IMR-90 (cell line): ENCODE data around the gene PF4V1. TPM values are rescaled to one million over a fixed set of nuclear protein-coding genes. Genes with fewer than 3 reads are reported as not detected.

Experiments used
- ATAC-seq: fragments of 200-7000 bp; cut with Tn5 transposase; 2 replicates; pipeline ENCODE4 v1.9.1; 2020; ENCODE audit warnings: low read depth, mild to moderate bottlenecking, moderate library complexity
- BruUV-seq: library from RNA; stranded (reverse); fragments of 400-500 nt; replicated peaks from 2 replicates; lab custom pipeline; 2021; lab: Mats Ljungman, UMichigan
- CTCF ChIA-PET: fragments of 300-600 bp; formaldehyde crosslinking; extraction: SDS; loops from one replicate; lab custom pipeline; 2021; ENCODE audit warnings: antibody characterized with exemption; lab: Yijun Ruan, JAX
- POLR2A ChIA-PET: fragments of 300-600 bp; sonication (Branson Sonifier 250); formaldehyde crosslinking; loops from one replicate; lab custom pipeline; 2022; ENCODE audit warnings: antibody characterized with exemption; ENCODE audit not compliant: unreplicated experiment; lab: Charles Lee
- DNase-seq: peaks from one replicate; pipeline ENCODE4 v3.0.0; 2013
- H2AFZ ChIP-seq: replicated peaks from 2 replicates; pipeline ENCODE3; 2013; ENCODE audit warnings: low read length, mild to moderate bottlenecking; ENCODE audit not compliant: poor library complexity
- H2AK5ac ChIP-seq: 2 replicates; pipeline ENCODE4 v1.6.1; 2013; ENCODE audit warnings: low read depth, low read length, inconsistent platforms
- H2AK9ac ChIP-seq: replicated peaks from 2 replicates; pipeline ENCODE3; 2013; ENCODE audit warnings: mild to moderate bottlenecking, low read depth, low read length, moderate library complexity; ENCODE audit not compliant: poor library complexity
- H2BK120ac ChIP-seq: 2 replicates; pipeline ENCODE4 v1.6.1; 2013; ENCODE audit warnings: low read depth, low read length, inconsistent platforms
- H2BK15ac ChIP-seq: 3 replicates; pipeline ENCODE4 v1.6.1; 2013; ENCODE audit warnings: low read depth, low read length, inconsistent platforms
- H2BK20ac ChIP-seq: 2 replicates; pipeline ENCODE4 v1.6.1; 2013; ENCODE audit warnings: low read depth, mild to moderate bottlenecking, inconsistent platforms, low read length, moderate library complexity
- H2BK5ac ChIP-seq: 2 replicates; pipeline ENCODE4 v1.6.1; 2013; ENCODE audit warnings: mild to moderate bottlenecking, low read depth, low read length, inconsistent platforms; ENCODE audit not compliant: poor library complexity, severe bottlenecking
- H3K14ac ChIP-seq: replicated peaks from 2 replicates; pipeline ENCODE4 v1.6.1; 2013; ENCODE audit warnings: low read depth, low read length, inconsistent platforms
- H3K18ac ChIP-seq: 2 replicates; pipeline ENCODE4 v1.6.1; 2013; ENCODE audit warnings: low read depth, low read length, control low read depth
- H3K23ac ChIP-seq: 2 replicates; pipeline ENCODE4 v1.6.1; 2013; ENCODE audit warnings: low read depth, low read length, inconsistent platforms
- H3K27ac ChIP-seq: 2 replicates; pipeline ENCODE4 v1.5.1; 2013; ENCODE audit warnings: mild to moderate bottlenecking, control low read depth, low read length; ENCODE audit not compliant: insufficient read depth
- H3K27me3 ChIP-seq: 2 replicates; pipeline ENCODE4 v1.6.1; 2013; ENCODE audit warnings: low read length; ENCODE audit not compliant: control insufficient read depth, insufficient read depth
- H3K36me3 ChIP-seq: 2 replicates; pipeline ENCODE4 v1.6.1; 2013; ENCODE audit warnings: low read length, mixed read lengths; ENCODE audit not compliant: control insufficient read depth, insufficient read depth
- H3K4ac ChIP-seq: 2 replicates; pipeline ENCODE4 v1.6.1; 2013; ENCODE audit warnings: low read depth, low read length, inconsistent platforms
- H3K4me1 ChIP-seq: 2 replicates; pipeline ENCODE4 v1.6.1; 2013; ENCODE audit warnings: low read length, mixed read lengths; ENCODE audit not compliant: control insufficient read depth, insufficient read depth
- H3K4me2 ChIP-seq: 2 replicates; pipeline ENCODE4 v1.6.1; 2013; ENCODE audit warnings: low read depth, mild to moderate bottlenecking, control low read depth, low read length, moderate library complexity
- H3K4me3 ChIP-seq: 2 replicates; pipeline ENCODE4 v1.5.1; 2013; ENCODE audit warnings: low read depth, mild to moderate bottlenecking, control low read depth, low read length, moderate library complexity; ENCODE audit not compliant: insufficient read depth
- H3K56ac ChIP-seq: 2 replicates; pipeline ENCODE4 v1.6.1; 2013; ENCODE audit warnings: low read length, inconsistent platforms; ENCODE audit not compliant: insufficient read depth; ENCODE audit errors: extremely low read depth
- H3K79me1 ChIP-seq, 2 experiments: 2 replicates each; pipeline ENCODE4 v1.6.1; 2013; ENCODE audit warnings: low read length in 2 of 2, inconsistent platforms in 1 of 2, low read depth in 1 of 2
- H3K9ac ChIP-seq: 2 replicates; pipeline ENCODE4 v1.6.1; 2013; ENCODE audit warnings: low read depth, low read length, control low read depth
- H3K9me1 ChIP-seq: 2 replicates; pipeline ENCODE4 v1.6.1; 2013; ENCODE audit warnings: low read length, inconsistent platforms; ENCODE audit not compliant: insufficient read depth
- H3K9me3 ChIP-seq: 2 replicates; pipeline ENCODE4 v1.6.1; 2013; ENCODE audit warnings: low read length; ENCODE audit not compliant: control insufficient read depth, insufficient read depth
- H4K20me1 ChIP-seq: 2 replicates; pipeline ENCODE4 v1.6.1; 2013; ENCODE audit warnings: low read length, inconsistent platforms; ENCODE audit not compliant: insufficient read depth
- H4K5ac ChIP-seq: 2 replicates; pipeline ENCODE4 v1.6.1; 2013; ENCODE audit warnings: mild to moderate bottlenecking, low read depth, low read length, control low read depth
- H4K8ac ChIP-seq, 2 experiments: 2 replicates each; pipeline ENCODE4 v1.6.1; 2013; ENCODE audit warnings: low read depth in 2 of 2, low read length in 2 of 2, control low read depth in 1 of 2, inconsistent platforms in 1 of 2
- H4K91ac ChIP-seq: 2 replicates; pipeline ENCODE4 v1.6.1; 2013; ENCODE audit warnings: low read depth, low read length, inconsistent platforms; ENCODE audit not compliant: insufficient read depth
- BHLHE40 ChIP-seq: fragments of 150-350 bp; IDR thresholded peaks from 2 replicates; pipeline ENCODE4 v1.6.1; 2016; ENCODE audit warnings: mild to moderate bottlenecking, low read depth, low read length
- CEBPB ChIP-seq: IDR thresholded peaks from 2 replicates; pipeline ENCODE4 v1.6.1; 2012; ENCODE audit warnings: low read depth, low read length, improper control_type of control experiment
- CHD1 ChIP-seq: IDR thresholded peaks from 2 replicates; pipeline ENCODE4 v1.6.1; 2012; ENCODE audit warnings: low read depth, low read length, improper control_type of control experiment
- CTCF ChIP-seq: conservative IDR thresholded peaks from 2 replicates; pipeline ENCODE4 v1.5.1; 2012; ENCODE audit warnings: mild to moderate bottlenecking, low read depth, low read length, improper control_type of control experiment
- ELK1 ChIP-seq: fragments of 150-350 bp; IDR thresholded peaks from 2 replicates; pipeline ENCODE4 v1.6.1; 2016; ENCODE audit warnings: low read depth, mild to moderate bottlenecking, low read length, moderate library complexity, borderline replicate concordance
- FOS ChIP-seq: fragments of 150-350 bp; IDR thresholded peaks from 2 replicates; pipeline ENCODE4 v1.6.1; 2016; ENCODE audit warnings: low read depth, low read length
- MAFK ChIP-seq: IDR thresholded peaks from 2 replicates; pipeline ENCODE4 v1.6.1; 2012; ENCODE audit warnings: low read depth, low read length, improper control_type of control experiment
- MAZ ChIP-seq: IDR thresholded peaks from 2 replicates; pipeline ENCODE4 v1.6.1; 2012; ENCODE audit warnings: low read depth, mild to moderate bottlenecking, low read length, improper control_type of control experiment, moderate library complexity, borderline replicate concordance
- MXI1 ChIP-seq: IDR thresholded peaks from 2 replicates; pipeline ENCODE4 v1.6.1; 2012; ENCODE audit warnings: low read depth, mild to moderate bottlenecking, low read length, moderate library complexity, borderline replicate concordance
- NFE2L2 ChIP-seq: fragments of 150-350 bp; IDR thresholded peaks from 2 replicates; pipeline ENCODE4 v1.6.1; 2016; ENCODE audit warnings: low read depth, mild to moderate bottlenecking, low read length
- RAD21 ChIP-seq: IDR thresholded peaks from 2 replicates; pipeline ENCODE4 v1.6.1; 2012; ENCODE audit warnings: low read length, improper control_type of control experiment
- RFX5 ChIP-seq: IDR thresholded peaks from 2 replicates; pipeline ENCODE4 v1.8.0; 2012; ENCODE audit warnings: low read depth, mild to moderate bottlenecking, low read length, moderate library complexity
- USF2 ChIP-seq: fragments of 150-350 bp; IDR thresholded peaks from 2 replicates; pipeline ENCODE4 v1.6.1; 2017; ENCODE audit warnings: mild to moderate bottlenecking, antibody characterized with exemption, low read length, low read depth
- WGBS, 2 experiments: methylation state at CpG; one replicate each; pipeline versions ENCODE4 v1.1.5 to v1.1.7; 2013; ENCODE audit warnings: missing lambda C conversion rate in 2 of 2; ENCODE audit not compliant: insufficient read length in 1 of 2; ENCODE audit errors: extremely low coverage in 2 of 2; 5-methylcytosine and 5-hydroxymethylcytosine counted together
- dilution Hi-C: fragments of 300-500 bp; cut with HindIII; formaldehyde crosslinking; loops from one replicate; pipeline ENCODE4 v1.14.3; 2018; ENCODE audit warnings: low sequenced_read_pairs; ENCODE audit not compliant: unreplicated experiment
- in situ Hi-C: fragments of 300-500 bp; cut with MboI; formaldehyde crosslinking; loops from 3 replicates; pipeline ENCODE4 v1.14.3; 2019; ENCODE audit warnings: low sequenced_read_pairs, inconsistent platforms, mixed read lengths
- intact Hi-C: fragments of 100-400 bp; cut with micrococcal nuclease; formaldehyde crosslinking; loops from 2 replicates; pipeline ENCODE4 v1.10.0; 2022
- polyA plus RNA-seq, 3 experiments: library from polyadenylated mRNA; depleted of rRNA; stranded (reverse); fragments of >200 nt; gene quantifications; 2 replicates each; pipeline ENCODE4 v1.2.3, GENCODE V29; 2012; ENCODE audit warnings: low replicate concordance in 1 of 3
- total RNA-seq: library from RNA; depleted of rRNA; stranded (reverse); fragments of >200 nt; gene quantifications from 2 replicates; pipeline ENCODE4 v1.2.3, GENCODE V29; 2012

The PF4V1 gene
- total and polyA plus RNA-seq, 2 of the 4 experiments (the other 2 are of a cell fraction): not detected

GRCh38 chr4:73822389-73822788 is 30.7 kb upstream of the PF4V1 start:
- H2AFZ ChIP-seq: no peak overlapping the region
- no peak for DNase-seq

More at GRCh38 chr4:73822389-73822788, 30.7 kb upstream of the PF4V1 start:
- POLR2A ChIA-PET: no interaction called here
- H2BK15ac ChIP-seq: no peak overlapping the region
- CTCF ChIA-PET: no interaction called here
- no peak overlapping the region for H2BK120ac ChIP-seq
- no peak overlapping the region for H4K91ac ChIP-seq
- H4K20me1 ChIP-seq: no peaks in the 10 kb centered on the region
- H3K4me3 ChIP-seq: no peak overlapping the region
- no peak overlapping the region for H2AK5ac ChIP-seq
- no peaks in the 10 kb centered on the region for H3K79me1 ChIP-seq
- H3K14ac ChIP-seq: no peak overlapping the region
- no peaks in the 10 kb centered on the region for H3K4me1 ChIP-seq
- no peak overlapping the region for H2AK9ac ChIP-seq
- no peak overlapping the region for H3K56ac ChIP-seq
- peaks cover 1% of the 10 kb centered on the region; the same call in 1 of the 2 replicates for H3K9me3 ChIP-seq
- dilution Hi-C loops: no loop called here
- H3K9me1 ChIP-seq: no peaks in the 10 kb centered on the region
- no peak overlapping the region for H4K5ac ChIP-seq
- H3K36me3 ChIP-seq: no peaks in the 10 kb centered on the region
- no peak overlapping the region for H4K8ac ChIP-seq
- no peak for ATAC-seq
- H3K18ac ChIP-seq: no peak overlapping the region
- no TSS peak for BruUV-seq
- H3K4ac ChIP-seq: no peak overlapping the region
- no peak overlapping the region for H3K23ac ChIP-seq
- no CpG with 5 or more reads among the region's 3 CpGs for WGBS, 2 experiments
- no peak overlapping the region for H2BK5ac ChIP-seq
- no peak overlapping the region for H2BK20ac ChIP-seq
- intact Hi-C loops: no loop called here
- H3K4me2 ChIP-seq: no peak overlapping the region
- in situ Hi-C loops: no loop called here
- H3K9ac ChIP-seq: no peak overlapping the region
- no peak for TF ChIP-seq CHD1
- no peak for TF ChIP-seq CTCF
- no peak for TF ChIP-seq RFX5
- TF ChIP-seq ELK1: no peak
- TF ChIP-seq MAFK: no peak
- TF ChIP-seq BHLHE40: no peak
- no peak for TF ChIP-seq FOS
- no peak for TF ChIP-seq MAZ
- no peak for TF ChIP-seq RAD21
- TF ChIP-seq NFE2L2: no peak
- no peak for TF ChIP-seq CEBPB
- no peak for TF ChIP-seq MXI1
- no peak for TF ChIP-seq USF2
- no peak overlapping the region for H3K27ac ChIP-seq
- no peaks in the 10 kb centered on the region for H3K27me3 ChIP-seq
